ENCODE data around the gene HIC1. TPM values are rescaled to one million over a fixed set of nuclear protein-coding genes. Genes with fewer than 3 reads are reported as not detected.

The HIC1 gene
- total and polyA plus RNA-seq, 2 experiments from 2014 or later: 0.17 to 0.26 TPM

DNA sequence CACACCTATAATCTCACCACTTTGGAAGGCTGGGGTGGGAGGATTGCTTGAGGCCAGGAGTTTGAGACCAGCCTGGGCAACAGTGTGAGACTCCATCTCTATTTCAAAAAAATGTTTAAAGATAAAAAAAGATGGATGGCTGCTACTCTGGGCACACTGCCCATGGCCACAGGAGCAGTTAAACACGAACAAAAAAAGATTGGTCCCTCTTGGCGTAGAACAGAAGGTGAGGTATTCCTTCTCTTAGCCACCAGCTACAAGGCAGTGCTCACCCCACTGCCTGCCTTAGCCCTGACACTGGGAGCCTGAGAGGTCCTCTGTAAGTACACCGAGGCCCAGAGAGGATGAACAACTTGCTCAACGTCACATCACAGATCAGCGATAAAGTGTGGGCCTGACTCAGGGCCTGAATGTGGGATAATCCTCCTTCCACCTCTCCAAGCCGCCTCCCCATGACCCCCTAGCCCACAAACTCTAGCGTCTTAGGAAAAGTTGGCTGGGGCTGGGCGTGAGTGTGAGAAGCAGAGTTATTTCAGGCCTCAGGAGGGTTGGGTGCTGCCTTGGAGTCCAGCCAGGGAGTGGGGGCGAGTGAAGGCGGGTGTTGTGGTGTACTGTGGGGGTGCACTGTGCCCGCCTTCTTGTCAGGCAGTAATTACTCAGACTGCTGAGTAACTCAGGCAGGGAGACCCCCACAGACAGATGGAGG is 27.2 kb upstream of the HIC1 start:
- Mint-ChIP-seq H3K27me3 (ENCODE audit: insufficient read depth, low read depth, poor library complexity) (peaks cover 65% of the 10 kb centered on the region), H3K4me1 (peaks cover 4% of the 10 kb centered on the region), H3K36me3 (ENCODE audit: low read depth) (no peaks in the 10 kb centered on the region), H3K27ac (no peak overlapping the region), H3K4me3 (no peak overlapping the region), H3K9me3 (no peaks in the 10 kb centered on the region)
- H3K36me3 ChIP-seq (ENCODE audit: insufficient read depth): no peaks in the 10 kb centered on the region
- DNase-seq (ENCODE audit: low spot score) (no peak), ATAC-seq (no peak)
- peaks cover 4% of the 10 kb centered on the region; the same call in 1 of the 2 replicates for H3K4me1 ChIP-seq (ENCODE audit: insufficient read depth)
- H3F3A ChIP-seq (replicated peaks; ENCODE audit: low read depth): 0 out of 2 replicates have a peak, but pooled peaks cover 4% of the 10 kb centered on the region
- TF ChIP-seq, protein P1, sequence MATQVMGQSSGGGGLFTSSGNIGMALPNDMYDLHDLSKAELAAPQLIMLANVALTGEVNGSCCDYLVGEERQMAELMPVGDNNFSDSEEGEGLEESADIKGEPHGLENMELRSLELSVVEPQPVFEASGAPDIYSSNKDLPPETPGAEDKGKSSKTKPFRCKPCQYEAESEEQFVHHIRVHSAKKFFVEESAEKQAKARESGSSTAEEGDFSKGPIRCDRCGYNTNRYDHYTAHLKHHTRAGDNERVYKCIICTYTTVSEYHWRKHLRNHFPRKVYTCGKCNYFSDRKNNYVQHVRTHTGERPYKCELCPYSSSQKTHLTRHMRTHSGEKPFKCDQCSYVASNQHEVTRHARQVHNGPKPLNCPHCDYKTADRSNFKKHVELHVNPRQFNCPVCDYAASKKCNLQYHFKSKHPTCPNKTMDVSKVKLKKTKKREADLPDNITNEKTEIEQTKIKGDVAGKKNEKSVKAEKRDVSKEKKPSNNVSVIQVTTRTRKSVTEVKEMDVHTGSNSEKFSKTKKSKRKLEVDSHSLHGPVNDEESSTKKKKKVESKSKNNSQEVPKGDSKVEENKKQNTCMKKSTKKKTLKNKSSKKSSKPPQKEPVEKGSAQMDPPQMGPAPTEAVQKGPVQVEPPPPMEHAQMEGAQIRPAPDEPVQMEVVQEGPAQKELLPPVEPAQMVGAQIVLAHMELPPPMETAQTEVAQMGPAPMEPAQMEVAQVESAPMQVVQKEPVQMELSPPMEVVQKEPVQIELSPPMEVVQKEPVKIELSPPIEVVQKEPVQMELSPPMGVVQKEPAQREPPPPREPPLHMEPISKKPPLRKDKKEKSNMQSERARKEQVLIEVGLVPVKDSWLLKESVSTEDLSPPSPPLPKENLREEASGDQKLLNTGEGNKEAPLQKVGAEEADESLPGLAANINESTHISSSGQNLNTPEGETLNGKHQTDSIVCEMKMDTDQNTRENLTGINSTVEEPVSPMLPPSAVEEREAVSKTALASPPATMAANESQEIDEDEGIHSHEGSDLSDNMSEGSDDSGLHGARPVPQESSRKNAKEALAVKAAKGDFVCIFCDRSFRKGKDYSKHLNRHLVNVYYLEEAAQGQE (IDR thresholded peaks at IDR 0.05; ENCODE audit: unreplicated experiment): no peak
- TF ChIP-seq ZNF114 (CRISPR knock-in tag; IDR thresholded peaks at IDR 0.05) (no peak), ZNF462 (CRISPR knock-in tag; IDR thresholded peaks at IDR 0.05) (no peak), POLR2AphosphoS5 (IDR thresholded peaks at IDR 0.05; ENCODE audit: low read depth) (no peak), NANOG (IDR thresholded peaks at IDR 0.05; ENCODE audit: borderline replicate concordance) (no peak), ZNF331 (CRISPR knock-in tag; IDR thresholded peaks at IDR 0.05; ENCODE audit: low read depth) (no peak), STAT1 (IDR thresholded peaks at IDR 0.05; ENCODE audit: unreplicated experiment) (no peak), CTCF (conservative IDR thresholded peaks at IDR 0.05; ENCODE audit: low read depth in 2 of 2) (no peak), CREB1 (CRISPR knock-in tag; IDR thresholded peaks at IDR 0.05; ENCODE audit: low read depth) (no peak), JUNB (IDR thresholded peaks at IDR 0.05; ENCODE audit: unreplicated experiment) (no peak), EZH2phosphoT487 (IDR thresholded peaks at IDR 0.05; ENCODE audit: unreplicated experiment) (no peak), EZH2 (IDR thresholded peaks at IDR 0.05; ENCODE audit: low read depth, unreplicated experiment) (no peak)
- TF ChIP-seq, protein P2, sequence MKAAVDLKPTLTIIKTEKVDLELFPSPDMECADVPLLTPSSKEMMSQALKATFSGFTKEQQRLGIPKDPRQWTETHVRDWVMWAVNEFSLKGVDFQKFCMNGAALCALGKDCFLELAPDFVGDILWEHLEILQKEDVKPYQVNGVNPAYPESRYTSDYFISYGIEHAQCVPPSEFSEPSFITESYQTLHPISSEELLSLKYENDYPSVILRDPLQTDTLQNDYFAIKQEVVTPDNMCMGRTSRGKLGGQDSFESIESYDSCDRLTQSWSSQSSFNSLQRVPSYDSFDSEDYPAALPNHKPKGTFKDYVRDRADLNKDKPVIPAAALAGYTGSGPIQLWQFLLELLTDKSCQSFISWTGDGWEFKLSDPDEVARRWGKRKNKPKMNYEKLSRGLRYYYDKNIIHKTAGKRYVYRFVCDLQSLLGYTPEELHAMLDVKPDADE (IDR thresholded peaks at IDR 0.05): no peak
- H2AFZ ChIP-seq: no peak overlapping the region
- H3K4me3 ChIP-seq: no peak overlapping the region
- H3K27ac ChIP-seq (ENCODE audit: low read depth): no peak overlapping the region
- H4K20me1 ChIP-seq (replicated peaks; ENCODE audit: insufficient read depth): peaks cover 5% of the 10 kb centered on the region
- no peak overlapping the region for H3K4me2 ChIP-seq
- no peaks in the 10 kb centered on the region for H3K9me2 ChIP-seq (ENCODE audit: insufficient read depth)
- no peaks in the 10 kb centered on the region for H3K79me2 ChIP-seq (replicated peaks; ENCODE audit: insufficient read depth)
- peaks cover 71% of the 10 kb centered on the region for H3K27me3 ChIP-seq (ENCODE audit: insufficient read depth)

Data from GM23338 (cell line).